KMS-11 (cell line): ENCODE measurements around the gene AJAP1.

ENCODE experiments used
- H2AFZ ChIP-seq: fragments of 200-600 bp; sonication (generic); 2 replicates; pipeline ENCODE4 v1.6.1; 2016; ENCODE audit warnings: antibody characterized with exemption, mixed run types, low read depth
- H3K27ac ChIP-seq: fragments of 200-600 bp; sonication (generic); 2 replicates; pipeline ENCODE4 v1.6.1; 2016; ENCODE audit warnings: mild to moderate bottlenecking, mixed run types
- H3K27me3 ChIP-seq: fragments of 200-600 bp; sonication (generic); 2 replicates; pipeline ENCODE4 v1.6.1; 2017; ENCODE audit warnings: mild to moderate bottlenecking, low read depth, mixed run types, moderate library complexity; ENCODE audit not compliant: insufficient read depth
- H3K36me3 ChIP-seq: fragments of 200-600 bp; sonication (generic); 2 replicates; pipeline ENCODE4 v1.6.1; 2017; ENCODE audit warnings: mild to moderate bottlenecking, mixed run types; ENCODE audit not compliant: insufficient read depth
- H3K4me1 ChIP-seq: fragments of 200-600 bp; sonication (generic); 2 replicates; pipeline ENCODE4 v1.6.1; 2016; ENCODE audit warnings: mild to moderate bottlenecking, low read depth, mixed run types; ENCODE audit not compliant: poor library complexity, severe bottlenecking
- H3K4me2 ChIP-seq: fragments of 200-600 bp; sonication (generic); 2 replicates; pipeline ENCODE4 v1.7.0; 2016; ENCODE audit warnings: mild to moderate bottlenecking, mixed run types
- H3K4me3 ChIP-seq: fragments of 200-600 bp; sonication (generic); IDR thresholded peaks from 2 replicates; pipeline ENCODE4 v1.6.1; 2017; ENCODE audit warnings: low read depth, low read length, mixed read lengths; ENCODE audit not compliant: insufficient read depth
- H3K79me2 ChIP-seq: fragments of 200-600 bp; sonication (generic); 2 replicates; pipeline ENCODE4 v1.6.1; 2016; ENCODE audit warnings: low read depth, mixed run types; ENCODE audit not compliant: insufficient read depth
- H3K9ac ChIP-seq: fragments of 200-600 bp; sonication (generic); 2 replicates; pipeline ENCODE4 v1.6.1; 2016; ENCODE audit warnings: mild to moderate bottlenecking, mixed run types
- H4K20me1 ChIP-seq: fragments of 200-600 bp; sonication (generic); 2 replicates; pipeline ENCODE4 v1.6.1; 2016; ENCODE audit warnings: mild to moderate bottlenecking, mixed run types; ENCODE audit not compliant: insufficient read depth
- CTCF ChIP-seq: fragments of 200-600 bp; sonication (generic); conservative IDR thresholded peaks from 2 replicates; pipeline ENCODE4 v1.6.1; 2017; ENCODE audit warnings: low read depth, mild to moderate bottlenecking, antibody characterized with exemption, low read length, moderate library complexity, mixed read lengths

The AJAP1 gene

DNA sequence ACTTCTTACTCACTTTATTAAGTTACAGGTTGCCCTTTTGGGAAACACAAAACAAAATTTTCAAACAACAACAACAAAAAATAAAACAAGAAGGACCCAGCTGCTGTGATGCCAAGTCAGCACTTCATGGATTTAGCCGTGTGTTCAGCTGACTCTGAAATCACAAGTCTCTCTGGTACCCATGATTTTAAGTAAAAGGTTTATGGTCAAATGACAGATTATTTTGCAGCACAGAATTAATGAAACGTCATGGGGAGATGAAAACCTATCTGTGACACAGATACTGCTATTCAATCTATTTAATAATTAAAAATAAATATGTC lies 7.1 kb downstream of the AJAP1 start:
- Histone ChIP-seq H3K4me2 (no peak overlapping the region), H3K79me2 (no peaks in the 10 kb centered on the region), H3K27ac (no peak overlapping the region)

DNA sequence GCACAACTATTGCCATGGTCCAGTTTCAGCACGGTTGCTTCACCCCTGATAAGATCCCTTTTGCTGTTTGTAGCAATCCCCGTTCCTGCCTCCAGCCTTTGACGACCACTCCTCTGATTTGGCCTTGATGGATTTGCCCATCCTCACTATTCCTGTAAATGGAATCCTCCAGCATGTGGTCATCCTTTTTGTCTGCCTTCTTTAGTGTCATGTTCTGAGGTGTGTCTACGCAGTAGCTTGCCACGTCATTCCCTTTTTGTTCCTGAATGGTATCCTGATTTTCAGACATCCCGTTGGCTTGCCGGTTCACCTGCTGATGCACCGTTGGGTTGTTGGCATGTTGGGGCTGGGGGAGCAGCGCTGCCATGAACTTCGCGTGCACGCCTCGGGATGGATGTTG lies 7.8 kb downstream of the AJAP1 start:
- Histone ChIP-seq H3K9ac (no peak overlapping the region), H3K27ac (no peak overlapping the region), H3K4me1 (no peaks in the 10 kb centered on the region), H2AFZ (no peak overlapping the region), H3K79me2 (no peaks in the 10 kb centered on the region), H3K36me3 (no peaks in the 10 kb centered on the region), H3K4me2 (no peak overlapping the region), H4K20me1 (no peaks in the 10 kb centered on the region), H3K27me3 (peaks cover 5% of the 10 kb centered on the region), H3K4me3 (no peak overlapping the region)
- no peak for TF ChIP-seq CTCF

More for the DNA sequence above, 7.1 kb downstream of the AJAP1 start:
- no peaks in the 10 kb centered on the region for H3K4me1 ChIP-seq
- H3K36me3 ChIP-seq: no peaks in the 10 kb centered on the region
- no peak overlapping the region for H2AFZ ChIP-seq
- no peak for TF ChIP-seq CTCF
- no peaks in the 10 kb centered on the region for H4K20me1 ChIP-seq
- H3K4me3 ChIP-seq: no peak overlapping the region
- peaks cover 5% of the 10 kb centered on the region for H3K27me3 ChIP-seq
- no peak overlapping the region for H3K9ac ChIP-seq

- H3K27me3 ChIP-seq: peaks cover 5% of the 10 kb centered on the region
- H3K4me1 ChIP-seq: no peaks in the 10 kb centered on the region
- H3K4me2 ChIP-seq: no peak overlapping the region
Measured at GRCh38 chr1:4662723-4663122, 8.3 kb downstream of the AJAP1 start.

DNA sequence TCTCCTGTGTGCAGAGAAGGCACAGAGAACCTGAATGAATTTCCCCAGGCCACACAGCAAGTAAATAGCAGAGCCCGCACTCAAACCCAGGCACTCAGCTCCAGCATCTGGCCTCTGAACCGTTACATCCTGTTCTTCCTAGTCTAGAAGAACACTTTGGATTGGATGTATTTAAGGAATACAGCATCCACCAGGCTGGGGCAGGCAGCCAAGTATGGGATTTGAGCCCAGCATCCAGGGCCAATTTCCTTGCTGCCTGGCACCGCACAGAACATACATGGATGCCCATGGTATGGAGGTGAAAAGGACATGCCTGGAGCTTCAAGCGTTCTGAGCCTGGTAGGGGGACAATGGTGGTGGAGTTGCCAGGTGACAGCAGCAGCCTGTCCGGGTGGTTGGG lies 9.7 kb downstream of the AJAP1 start:
- H3K27ac ChIP-seq: no peak overlapping the region
- no peaks in the 10 kb centered on the region for H4K20me1 ChIP-seq
- no peak overlapping the region for H3K4me2 ChIP-seq
- no peak for TF ChIP-seq CTCF
- peaks cover 5% of the 10 kb centered on the region for H3K27me3 ChIP-seq
- H3K36me3 ChIP-seq: no peaks in the 10 kb centered on the region
- no peak overlapping the region for H3K4me3 ChIP-seq
- no peaks in the 10 kb centered on the region for H3K79me2 ChIP-seq
- H2AFZ ChIP-seq: no peak overlapping the region
- H3K9ac ChIP-seq: no peak overlapping the region
- H3K4me1 ChIP-seq: no peaks in the 10 kb centered on the region

More at GRCh38 chr1:4662723-4663122, 8.3 kb downstream of the AJAP1 start:
- Histone ChIP-seq H3K36me3 (no peaks in the 10 kb centered on the region), H3K27ac (no peak overlapping the region), H4K20me1 (no peaks in the 10 kb centered on the region), H3K4me3 (no peak overlapping the region), H3K79me2 (no peaks in the 10 kb centered on the region), H2AFZ (no peak overlapping the region), H3K9ac (no peak overlapping the region)
- no peak for TF ChIP-seq CTCF

GRCh38 chr1:4664606-4665005 lies 10.2 kb downstream of the AJAP1 start:
- Histone ChIP-seq H3K27me3 (peaks cover 5% of the 10 kb centered on the region), H3K27ac (no peak overlapping the region), H3K36me3 (no peaks in the 10 kb centered on the region), H3K4me1 (no peaks in the 10 kb centered on the region), H3K4me2 (no peak overlapping the region), H3K9ac (no peak overlapping the region), H3K4me3 (no peak overlapping the region), H3K79me2 (no peaks in the 10 kb centered on the region), H4K20me1 (no peaks in the 10 kb centered on the region), H2AFZ (no peak overlapping the region)
- no peak for TF ChIP-seq CTCF
